Erythroblast (primary cell): ENCODE results near the gene HSFX2.

Experiments used
- GATA1 ChIP-seq: IDR thresholded peaks from 2 replicates; pipeline ENCODE4 v1.6.1; 2011; ENCODE audit warnings: low read depth, mild to moderate bottlenecking, control low read depth, low read length, moderate library complexity
- POLR2A ChIP-seq: IDR thresholded peaks from 2 replicates; pipeline ENCODE4 v1.6.1; 2011; ENCODE audit warnings: mild to moderate bottlenecking, low read length

- TF ChIP-seq POLR2A = no peak
- TF ChIP-seq GATA1 = no peak
These were observed 27.3 kb downstream of the HSFX2 start for GRCh38 chrX:149567621-149568417.
